Measurements from ENCODE around the gene ARL13A.

ARL13A gene

GRCh38 chrX:100969408-100969807 lies at the start of gene ARL13A:
Gene ARL13A (plus strand): TSS chrX:100969708. CDS start chrX:100973690, 3,982 bp downstream.
- Histone ChIP-seq H3K4me3 (ENCODE audit: severe bottlenecking) (no peak within 1 kb of the TSS), H3K4me1 (ENCODE audit: insufficient read depth, poor library complexity, severe bottlenecking) (no peaks in the 10 kb centered on the region), H3K36me3 (ENCODE audit: low read depth) (no peaks in the 10 kb centered on the region), H3K27me3 (ENCODE audit: insufficient read depth, poor library complexity, severe bottlenecking) (no peaks in the 10 kb centered on the region), H3K27ac (ENCODE audit: poor library complexity, severe bottlenecking) (no peak within 1 kb of the TSS), H3K9me3 (ENCODE audit: severe bottlenecking) (no peaks in the 10 kb centered on the region)
- DNase-seq (ENCODE audit: low spot score): no peak
- ATAC-seq (ENCODE audit: low read depth): no peak
- no peak for TF ChIP-seq CTCF (IDR thresholded peaks at IDR 0.05; ENCODE audit: poor library complexity, severe bottlenecking)

GRCh38 chrX:100924375-100924774 lies 45.1 kb upstream of the ARL13A start:
- Histone ChIP-seq H3K27me3 (ENCODE audit: insufficient read depth, poor library complexity, severe bottlenecking) (no peaks in the 10 kb centered on the region), H3K27ac (ENCODE audit: poor library complexity, severe bottlenecking) (no peak overlapping the region), H3K4me3 (ENCODE audit: severe bottlenecking) (no peak overlapping the region), H3K4me1 (ENCODE audit: insufficient read depth, poor library complexity, severe bottlenecking) (no peaks in the 10 kb centered on the region), H3K36me3 (ENCODE audit: low read depth) (no peaks in the 10 kb centered on the region), H3K9me3 (ENCODE audit: severe bottlenecking) (no peaks in the 10 kb centered on the region)
- TF ChIP-seq CTCF (IDR thresholded peaks at IDR 0.05; ENCODE audit: poor library complexity, severe bottlenecking): no peak
- ATAC-seq (ENCODE audit: low read depth) (no peak), DNase-seq (ENCODE audit: low spot score) (no peak)

- peak; percentile 59 for ATAC-seq (ENCODE audit: low read depth)
- Histone ChIP-seq H3K27me3 (ENCODE audit: insufficient read depth, poor library complexity, severe bottlenecking) (no peaks in the 10 kb centered on the region), H3K27ac (ENCODE audit: poor library complexity, severe bottlenecking) (no peak overlapping the region), H3K4me3 (ENCODE audit: severe bottlenecking) (no peak overlapping the region), H3K4me1 (ENCODE audit: insufficient read depth, poor library complexity, severe bottlenecking) (no peaks in the 10 kb centered on the region), H3K36me3 (ENCODE audit: low read depth) (no peaks in the 10 kb centered on the region), H3K9me3 (ENCODE audit: severe bottlenecking) (no peaks in the 10 kb centered on the region)
- TF ChIP-seq CTCF (IDR thresholded peaks at IDR 0.05; ENCODE audit: poor library complexity, severe bottlenecking): no peak
- DNase-seq (ENCODE audit: low spot score): no peak
Observed at GRCh38 chrX:100926453-100926852, 43.1 kb upstream of the ARL13A start.

- ATAC-seq (ENCODE audit: low read depth): peak; percentile 86
- TF ChIP-seq CTCF (IDR thresholded peaks at IDR 0.05; ENCODE audit: poor library complexity, severe bottlenecking): no peak
- Histone ChIP-seq H3K4me3 (ENCODE audit: severe bottlenecking) (peak within 1 kb of the TSS; percentile 32), H3K9me3 (ENCODE audit: severe bottlenecking) (no peaks in the 10 kb centered on the region), H3K27ac (ENCODE audit: poor library complexity, severe bottlenecking) (no peak within 1 kb of the TSS), H3K4me1 (ENCODE audit: insufficient read depth, poor library complexity, severe bottlenecking) (no peaks in the 10 kb centered on the region), H3K36me3 (ENCODE audit: low read depth) (no peaks in the 10 kb centered on the region), H3K27me3 (ENCODE audit: insufficient read depth, poor library complexity, severe bottlenecking) (no peaks in the 10 kb centered on the region)
- peak; percentile 38 for DNase-seq (ENCODE audit: low spot score)
Observed at GRCh38 chrX:100928660-100929613, 40.6 kb upstream of the ARL13A start, which contains the start of gene XKRX. Gene XKRX (minus strand): TSS chrX:100928917. CDS start chrX:100928304, 613 bp downstream.
